K562 (cell line): ENCODE results near the gene PMVK. TPM values are rescaled to one million over a fixed set of nuclear protein-coding genes. Genes with fewer than 3 reads are reported as not detected.

Experiments
- CBFB ChIP-seq: sonication (generic); formaldehyde crosslinking; IDR thresholded peaks from 2 replicates; pipeline ENCODE4 v1.4.0; 2020; ENCODE audit warnings: mild to moderate bottlenecking, missing genetic modification reagents
- ESRRB ChIP-seq: fragments of 250-450 bp; sonication (Bioruptor Pico); IDR thresholded peaks from 2 replicates; pipeline ENCODE4 v1.5.0; 2020; ENCODE audit warnings: mild to moderate bottlenecking, moderate library complexity, borderline replicate concordance
- FOXJ2 ChIP-seq: fragments of 200-800 bp; sonication (Bioruptor generic); IDR thresholded peaks from 2 replicates; pipeline ENCODE4 v1.6.1; 2016; ENCODE audit warnings: missing genetic modification characterization, missing compliant biosample characterization
- HDAC8 ChIP-seq: fragments of 450-650 bp; IDR thresholded peaks from 2 replicates; pipeline ENCODE4 v1.6.1; 2016; ENCODE audit warnings: mild to moderate bottlenecking, missing genetic modification characterization, moderate library complexity, missing compliant biosample characterization
- ILF3 ChIP-seq: fragments of 450-650 bp; IDR thresholded peaks from 2 replicates; pipeline ENCODE4 v1.6.1; 2018; ENCODE audit warnings: antibody characterized with exemption, mild to moderate bottlenecking, moderate library complexity, borderline replicate concordance
- MCM3 ChIP-seq: fragments of 450-650 bp; IDR thresholded peaks from 2 replicates; pipeline ENCODE4 v1.6.1; 2016
- NFIX ChIP-seq: fragments of 250-450 bp; sonication (Bioruptor Pico); IDR thresholded peaks from 2 replicates; pipeline ENCODE4 v1.4.0; 2020; ENCODE audit warnings: low read depth, mild to moderate bottlenecking, moderate library complexity
- PCBP1 ChIP-seq: fragments of 200-400 bp; formaldehyde crosslinking; IDR thresholded peaks from 2 replicates; pipeline ENCODE4 v1.6.1; 2018; ENCODE audit warnings: mild to moderate bottlenecking, low read depth, low read length; ENCODE audit not compliant: poor library complexity, severe bottlenecking
- PURB ChIP-seq: sonication (generic); formaldehyde crosslinking; IDR thresholded peaks from 2 replicates; pipeline ENCODE4 v1.9.0; 2021; ENCODE audit warnings: low read depth, mild to moderate bottlenecking, missing genetic modification reagents
- RBM22 ChIP-seq: fragments of 200-400 bp; formaldehyde crosslinking; IDR thresholded peaks from 2 replicates; pipeline ENCODE4 v1.6.1; 2018; ENCODE audit warnings: low read length, low read depth; ENCODE audit not compliant: poor library complexity, severe bottlenecking
- RBM39 ChIP-seq: fragments of 200-400 bp; formaldehyde crosslinking; optimal IDR thresholded peaks from 2 replicates; pipeline ENCODE3; 2018; ENCODE audit warnings: low read depth, low read length
- SAFB2 ChIP-seq: fragments of 200-400 bp; formaldehyde crosslinking; IDR thresholded peaks from 2 replicates; pipeline ENCODE4 v1.6.1; 2018; ENCODE audit warnings: borderline replicate concordance, low read length, low read depth, moderate library complexity; ENCODE audit not compliant: severe bottlenecking
- SMARCB1 ChIP-seq: IDR thresholded peaks from 2 replicates; pipeline ENCODE4 v1.6.1; 2011; ENCODE audit warnings: improper control_type of control experiment, low read depth; ENCODE audit not compliant: insufficient read length
- SP1 ChIP-seq: sonication (generic); formaldehyde crosslinking; IDR thresholded peaks from 2 replicates; pipeline ENCODE4 v1.8.1; 2022; ENCODE audit warnings: mild to moderate bottlenecking, missing genetic modification reagents
- SRSF3 ChIP-seq: fragments of 200-400 bp; formaldehyde crosslinking; IDR thresholded peaks from 2 replicates; pipeline ENCODE4 v1.6.1; 2016; ENCODE audit warnings: mild to moderate bottlenecking, low read length, moderate library complexity; ENCODE audit not compliant: insufficient read depth
- SRSF7 ChIP-seq: fragments of 200-400 bp; formaldehyde crosslinking; optimal IDR thresholded peaks from 2 replicates; pipeline ENCODE3; 2017; ENCODE audit warnings: mild to moderate bottlenecking, low read depth, low read length
- TBL1XR1 ChIP-seq, 2 experiments: IDR thresholded peaks; 2 replicates each; pipeline ENCODE4 v1.6.1; 2012; ENCODE audit warnings: improper control_type of control experiment in 2 of 2, low read length in 2 of 2, mild to moderate bottlenecking in 1 of 2
- TEAD4 ChIP-seq, 2 experiments: sonication (generic) in 1 of 2; formaldehyde crosslinking in 1 of 2; IDR thresholded peaks; 2 replicates each; pipeline versions ENCODE4 v1.6.1 to v1.8.0; 2012 to 2022; ENCODE audit warnings: borderline replicate concordance in 1 of 2, inconsistent platforms in 1 of 2, low read length in 1 of 2, mild to moderate bottlenecking in 1 of 2, missing genetic modification reagents in 1 of 2
- ZFPM2 ChIP-seq: fragments of 250-450 bp; sonication (Bioruptor Pico); IDR thresholded peaks from 2 replicates; pipeline ENCODE4 v1.5.1; 2022; ENCODE audit warnings: mild to moderate bottlenecking
- ZNF140 ChIP-seq: fragments of 250-450 bp; sonication (Bioruptor Pico); IDR thresholded peaks from 2 replicates; pipeline ENCODE4 v1.8.0; 2021; ENCODE audit warnings: moderate library complexity, mild to moderate bottlenecking, inconsistent platforms
- ZNF699 ChIP-seq: fragments of 250-450 bp; sonication (Bioruptor Pico); IDR thresholded peaks from 2 replicates; pipeline ENCODE4 v1.8.0; 2021; ENCODE audit warnings: mild to moderate bottlenecking, moderate library complexity; ENCODE audit not compliant: insufficient replicate concordance
- polyA plus RNA-seq, 8 experiments: library from polyadenylated mRNA; depleted of rRNA in 4 of 8; stranded (reverse) in 5 of 8; unstranded in 3 of 8; fragments of >200 nt; fragmentation: Nextera tagmentation in 2 of 8; fragmentation: Illumina TruSeq in 1 of 8; extraction: Ambion mirVana in 2 of 8; extraction: Trizol in 1 of 8; gene quantifications; 2 replicates each; pipeline versions ENCODE4 v1.2.1 to v1.2.3, GENCODE V29; 2011 to 2014; ENCODE audit warnings: inconsistent platforms in 1 of 8, missing spikeins in 1 of 8
- total RNA-seq, 7 experiments: library from RNA; depleted of rRNA in 6 of 7; stranded (reverse); fragments of >200 nt in 6 of 7; fragmentation: Illumina TruSeq in 2 of 7; extraction: Trizol in 2 of 7; gene quantifications; 2 replicates each; pipeline versions ENCODE4 v1.2.1 to v1.2.3, GENCODE V29; 2011 to 2021; ENCODE audit warnings: low replicate concordance in 1 of 7
- TF ChIP-seq, protein P1 (sequence below): fragments of 250-450 bp; sonication (Bioruptor Pico); IDR thresholded peaks from 2 replicates; pipeline ENCODE4 v1.9.0; 2021; ENCODE audit warnings: mild to moderate bottlenecking, inconsistent platforms

The PMVK gene
- total and polyA plus RNA-seq, 9 of the 15 experiments (the other 6 are each of a cell fraction or from before 2014, with no cell fraction given), result 1.1 to 15.3 (median 6.3) TPM

DNA sequence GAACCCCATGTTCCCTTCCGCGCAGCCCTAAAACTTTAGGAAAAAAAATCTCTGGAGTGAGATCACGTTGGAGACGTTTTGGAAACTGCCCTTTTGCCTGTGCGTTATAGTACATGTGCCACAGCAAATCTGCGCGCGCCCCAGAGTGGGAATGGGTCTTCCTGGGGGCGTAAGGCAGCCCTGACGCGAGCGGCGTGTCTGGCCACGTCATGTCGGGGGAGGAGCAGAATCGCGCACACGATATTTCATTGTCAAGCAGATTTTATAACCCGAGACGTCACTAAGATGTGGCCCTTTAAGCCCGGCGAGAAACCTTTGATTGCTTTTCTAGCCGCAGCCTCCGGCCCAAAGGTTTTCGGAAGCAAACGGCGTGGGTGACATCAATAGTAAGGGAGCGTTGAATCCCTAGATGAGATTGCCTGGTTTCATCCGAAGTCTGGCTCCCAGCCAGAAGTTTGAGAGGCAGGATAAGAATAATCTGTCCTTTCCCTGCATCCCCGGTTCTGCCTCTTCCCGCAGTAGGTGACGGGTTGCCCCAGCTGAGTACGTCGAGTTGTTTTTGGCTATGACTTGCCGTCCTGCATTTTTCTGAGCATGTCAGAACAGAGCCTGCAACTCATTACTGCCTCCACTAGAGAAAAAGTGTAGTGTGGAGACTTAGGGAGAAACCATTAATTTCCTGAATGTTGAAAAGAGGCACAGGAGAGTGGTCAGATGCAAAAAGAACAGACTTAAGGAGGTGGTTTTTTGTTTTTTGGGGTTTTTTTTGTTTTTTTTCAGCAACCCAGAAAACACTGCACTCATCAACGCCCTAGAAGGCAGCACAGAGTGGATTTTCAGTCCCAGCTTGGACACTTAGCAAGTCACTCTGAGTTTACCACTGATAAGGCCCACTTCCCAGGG is 817 bp upstream of the PMVK start (continued):
- TF ChIP-seq RBM22 (no peak), TEAD4 (IDR thresholded peaks at IDR 0.05; ENCODE audit: low read length) (no peak; the same call in 1 of the 2 replicates), TEAD4 (CRISPR knock-in tag; IDR thresholded peaks at IDR 0.05; ENCODE audit: borderline replicate concordance) (no peak), TBL1XR1 (IDR thresholded peaks at IDR 0.05; ENCODE audit: low read length in 2 of 2) (no peak), PCBP1 (no peak), ZFPM2 (no peak), ZNF699 (CRISPR knock-in tag) (no peak), SRSF3 (no peak; the same call in 1 of the 2 replicates), ILF3 (no peak), SRSF7 (no peak), ZNF140 (CRISPR knock-in tag) (no peak), CBFB (CRISPR knock-in tag) (no peak), HDAC8 (no peak), SP1 (CRISPR knock-in tag) (peak; percentile 82; the same call in 1 of the 2 replicates), MCM3 (no peak), PURB (CRISPR knock-in tag) (no peak), NFIX (CRISPR knock-in tag) (peak; percentile 68), ESRRB (CRISPR knock-in tag) (no peak), SMARCB1 (no peak), SAFB2 (no peak), RBM39 (no peak), FOXJ2 (no peak)
- TF ChIP-seq, protein P1, sequence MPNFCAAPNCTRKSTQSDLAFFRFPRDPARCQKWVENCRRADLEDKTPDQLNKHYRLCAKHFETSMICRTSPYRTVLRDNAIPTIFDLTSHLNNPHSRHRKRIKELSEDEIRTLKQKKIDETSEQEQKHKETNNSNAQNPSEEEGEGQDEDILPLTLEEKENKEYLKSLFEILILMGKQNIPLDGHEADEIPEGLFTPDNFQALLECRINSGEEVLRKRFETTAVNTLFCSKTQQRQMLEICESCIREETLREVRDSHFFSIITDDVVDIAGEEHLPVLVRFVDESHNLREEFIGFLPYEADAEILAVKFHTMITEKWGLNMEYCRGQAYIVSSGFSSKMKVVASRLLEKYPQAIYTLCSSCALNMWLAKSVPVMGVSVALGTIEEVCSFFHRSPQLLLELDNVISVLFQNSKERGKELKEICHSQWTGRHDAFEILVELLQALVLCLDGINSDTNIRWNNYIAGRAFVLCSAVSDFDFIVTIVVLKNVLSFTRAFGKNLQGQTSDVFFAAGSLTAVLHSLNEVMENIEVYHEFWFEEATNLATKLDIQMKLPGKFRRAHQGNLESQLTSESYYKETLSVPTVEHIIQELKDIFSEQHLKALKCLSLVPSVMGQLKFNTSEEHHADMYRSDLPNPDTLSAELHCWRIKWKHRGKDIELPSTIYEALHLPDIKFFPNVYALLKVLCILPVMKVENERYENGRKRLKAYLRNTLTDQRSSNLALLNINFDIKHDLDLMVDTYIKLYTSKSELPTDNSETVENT, result no peak
